DMS79 (cell line): ENCODE results near the gene SLC27A3.

Experiments used
- DNase-seq: peaks from one replicate; lab custom pipeline; 2025; lab: John Stamatoyannopoulos, UW

The SLC27A3 gene, protein sequence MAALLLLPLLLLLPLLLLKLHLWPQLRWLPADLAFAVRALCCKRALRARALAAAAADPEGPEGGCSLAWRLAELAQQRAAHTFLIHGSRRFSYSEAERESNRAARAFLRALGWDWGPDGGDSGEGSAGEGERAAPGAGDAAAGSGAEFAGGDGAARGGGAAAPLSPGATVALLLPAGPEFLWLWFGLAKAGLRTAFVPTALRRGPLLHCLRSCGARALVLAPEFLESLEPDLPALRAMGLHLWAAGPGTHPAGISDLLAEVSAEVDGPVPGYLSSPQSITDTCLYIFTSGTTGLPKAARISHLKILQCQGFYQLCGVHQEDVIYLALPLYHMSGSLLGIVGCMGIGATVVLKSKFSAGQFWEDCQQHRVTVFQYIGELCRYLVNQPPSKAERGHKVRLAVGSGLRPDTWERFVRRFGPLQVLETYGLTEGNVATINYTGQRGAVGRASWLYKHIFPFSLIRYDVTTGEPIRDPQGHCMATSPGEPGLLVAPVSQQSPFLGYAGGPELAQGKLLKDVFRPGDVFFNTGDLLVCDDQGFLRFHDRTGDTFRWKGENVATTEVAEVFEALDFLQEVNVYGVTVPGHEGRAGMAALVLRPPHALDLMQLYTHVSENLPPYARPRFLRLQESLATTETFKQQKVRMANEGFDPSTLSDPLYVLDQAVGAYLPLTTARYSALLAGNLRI

DNA sequence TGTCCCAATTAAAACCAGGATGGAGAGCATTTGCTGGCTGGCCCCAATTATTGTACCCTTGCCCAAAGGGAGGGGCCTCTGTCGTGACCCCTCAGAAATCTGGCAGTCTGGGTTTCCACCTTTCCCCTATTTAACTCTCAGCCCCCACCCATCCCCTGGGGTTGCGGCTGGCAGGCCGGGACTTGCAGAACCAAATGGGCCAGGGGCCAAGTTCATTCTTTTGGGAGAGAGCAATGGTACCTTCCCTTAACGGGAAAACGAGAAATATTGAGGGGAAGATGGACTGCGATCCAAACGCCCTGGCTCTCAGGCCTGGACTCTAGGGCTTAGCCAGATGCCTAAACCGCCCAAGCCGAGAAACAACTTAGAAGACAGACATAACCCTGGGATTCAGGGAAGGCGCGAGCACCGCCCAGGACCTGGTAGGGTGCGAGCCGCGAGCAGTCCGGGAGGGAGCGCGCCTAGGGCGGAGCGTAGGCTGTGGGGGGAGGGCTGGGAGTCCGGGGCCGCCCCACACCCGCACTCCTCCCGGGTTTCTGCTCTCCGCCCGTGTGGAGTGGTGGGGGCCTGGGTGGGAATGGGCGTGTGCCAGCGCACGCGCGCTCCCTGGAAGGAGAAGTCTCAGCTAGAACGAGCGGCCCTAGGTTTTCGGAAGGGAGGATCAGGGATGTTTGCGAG lies at the start of gene SLC27A3:
TSS of gene SLC27A3 (plus strand) at position 628 of the 678 bp plus-strand sequence. CDS start 91 bp downstream, outside the sequence.
- peak; percentile 49 for DNase-seq

DNA sequence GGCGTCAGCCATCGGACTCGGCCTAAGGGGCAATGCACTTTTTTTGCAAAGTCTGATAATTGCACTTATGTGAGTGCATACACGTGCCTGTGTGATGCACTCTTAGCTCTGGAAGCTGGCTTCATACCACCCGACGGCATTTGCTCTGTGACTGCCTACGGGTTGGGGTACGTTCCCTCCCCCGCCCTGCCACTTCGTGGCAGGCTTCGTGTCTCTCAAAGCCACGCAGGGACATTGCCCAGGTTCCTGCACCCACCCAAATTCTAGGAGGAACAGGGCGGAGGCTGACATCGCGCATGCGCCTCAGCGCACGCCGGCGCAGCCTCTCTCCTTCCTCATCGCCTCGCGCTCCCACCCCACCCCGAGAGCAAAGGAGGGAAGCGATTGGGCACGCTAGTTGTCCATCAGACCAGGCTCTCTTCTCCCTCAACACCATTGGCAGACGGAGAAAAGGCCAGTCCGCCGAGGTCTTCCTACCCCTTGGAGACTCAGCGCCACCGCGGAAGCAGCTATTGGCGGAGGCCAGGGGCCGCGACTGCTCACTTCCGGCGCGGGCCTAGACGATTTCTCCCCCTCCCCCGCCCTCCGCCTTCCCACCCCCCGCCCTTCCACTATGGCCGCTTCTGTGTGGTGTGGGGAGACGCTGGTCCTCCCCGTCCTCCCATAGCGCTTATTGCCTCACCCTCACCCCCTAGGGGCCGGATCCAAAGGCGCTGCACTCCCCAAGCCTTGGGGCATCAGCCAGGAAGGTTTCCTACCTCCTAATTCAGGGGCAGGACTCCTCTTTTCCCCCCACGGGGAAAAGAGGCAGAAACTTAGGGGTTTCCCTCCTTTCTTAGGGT lies 47.5 kb upstream of the SLC27A3 start, which contains the start of gene INTS3:
TSS of gene INTS3 (plus strand) at position 588 of the 842 bp plus-strand sequence. CDS start 585 bp downstream, outside the sequence.
- peak; percentile 99 for DNase-seq

DNA sequence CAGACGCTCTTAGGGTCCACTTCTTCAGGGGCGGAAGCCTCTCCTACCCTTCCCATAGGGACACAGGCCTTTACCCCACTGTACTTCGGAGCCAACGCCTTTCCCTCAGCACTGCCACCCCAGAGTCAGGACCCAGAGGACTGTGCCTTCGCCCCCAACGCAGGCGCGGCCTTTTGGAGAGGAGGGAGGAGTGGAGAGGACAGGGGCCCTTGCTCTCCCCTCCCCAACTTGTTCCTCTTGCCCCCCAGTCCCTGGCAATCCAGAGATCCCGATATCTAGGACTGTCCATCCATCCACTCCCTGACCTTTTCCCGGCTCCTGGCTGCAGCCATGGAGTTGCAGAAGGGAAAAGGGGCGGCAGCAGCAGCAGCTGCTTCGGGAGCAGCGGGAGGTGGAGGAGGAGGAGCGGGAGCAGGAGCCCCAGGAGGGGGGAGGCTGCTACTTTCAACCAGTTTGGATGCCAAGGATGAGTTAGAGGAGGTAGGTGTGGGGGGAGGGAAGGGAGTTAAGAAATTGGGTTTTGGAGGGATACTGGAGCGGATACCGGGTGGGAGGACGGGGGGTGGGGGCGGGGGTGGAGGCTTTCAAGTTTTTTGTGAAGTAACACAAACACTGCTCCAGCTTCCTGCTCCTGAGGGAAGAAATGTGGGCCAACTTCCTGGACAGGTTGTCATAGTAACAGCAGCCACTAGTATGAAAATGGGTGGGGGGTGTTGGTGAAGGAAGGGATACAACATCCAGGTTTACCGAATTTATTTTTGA lies 46.7 kb upstream of the SLC27A3 start:
- peak; percentile 14 for DNase-seq

DNA sequence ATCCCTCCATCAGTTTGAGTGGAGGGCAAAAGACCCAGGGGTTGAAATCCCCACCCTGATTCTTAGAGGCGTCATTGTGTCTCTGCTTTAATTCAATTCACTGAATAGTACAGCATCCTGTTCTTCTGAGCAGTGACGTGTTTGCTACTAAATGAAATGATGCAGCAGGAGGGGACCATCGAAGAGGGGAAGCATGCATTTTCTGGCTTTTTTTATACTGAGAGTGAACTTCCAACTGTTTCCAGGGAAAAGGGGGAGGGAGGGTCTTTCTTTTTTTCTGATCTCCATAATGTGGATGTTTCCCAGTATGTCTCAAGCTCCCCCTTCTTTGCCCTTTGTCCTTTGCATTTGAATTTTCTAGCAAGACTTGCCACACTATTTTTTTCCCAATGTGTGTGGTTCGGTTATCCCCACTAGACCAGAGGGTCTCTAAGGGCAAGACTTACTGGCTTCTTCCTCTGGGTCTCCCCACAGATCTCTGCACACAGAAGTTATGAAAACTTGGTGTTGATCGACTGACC lies 44.7 kb upstream of the SLC27A3 start:
- no peak for DNase-seq

DNA sequence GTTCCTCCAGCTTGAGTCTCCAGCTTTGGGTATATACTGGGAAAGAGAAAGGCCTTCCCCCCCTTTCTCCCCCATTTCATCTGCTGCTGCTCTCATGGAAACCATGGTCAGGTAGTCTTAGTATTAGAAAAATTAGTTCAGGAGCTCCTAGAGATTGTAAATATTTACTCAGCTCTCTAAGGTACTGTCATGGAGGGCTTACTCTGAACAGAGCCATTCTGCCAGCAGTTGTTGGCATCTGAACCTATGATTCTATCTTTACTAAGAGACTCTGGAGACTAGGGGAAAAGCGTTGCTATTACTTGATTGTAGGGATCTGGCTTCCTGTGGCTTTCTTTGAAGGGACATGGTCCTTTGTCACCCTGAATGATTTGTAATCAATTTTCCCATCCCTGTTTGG lies 41.2 kb upstream of the SLC27A3 start:
- no peak for DNase-seq

DNA sequence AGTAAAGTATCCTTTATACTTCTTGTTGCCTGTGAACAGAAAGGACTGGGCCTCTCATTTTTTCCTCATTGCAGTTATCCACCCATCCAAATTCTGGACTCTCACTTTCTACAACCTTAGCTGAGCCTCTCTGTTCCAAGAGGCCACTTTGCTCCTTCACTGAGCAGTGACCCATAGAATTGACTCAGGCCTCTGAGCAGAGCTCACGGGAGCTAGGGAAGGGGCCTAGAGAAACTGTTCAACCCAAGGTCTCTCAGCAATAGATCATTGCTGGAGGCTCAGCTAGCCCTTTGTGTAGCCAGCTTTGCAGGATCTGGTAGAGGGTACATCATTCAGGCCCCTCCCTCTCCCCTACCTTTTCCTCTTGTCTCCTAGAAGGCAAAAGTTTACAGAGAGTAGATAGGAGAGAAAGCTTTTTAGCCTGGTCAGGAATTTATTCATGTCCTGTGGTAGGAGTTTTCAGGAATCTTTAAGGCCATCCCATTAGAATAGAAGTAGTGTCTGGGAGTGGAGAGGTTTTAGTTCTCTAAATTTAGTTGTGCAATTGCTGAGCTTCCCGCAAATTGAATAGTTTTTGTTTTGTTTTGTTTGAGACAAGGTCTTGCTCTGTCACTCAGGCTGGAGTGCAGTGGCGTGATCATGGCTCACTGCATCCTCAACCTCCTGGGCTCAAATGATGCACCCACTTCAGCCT lies 40.7 kb upstream of the SLC27A3 start:
- no peak for DNase-seq

DNA sequence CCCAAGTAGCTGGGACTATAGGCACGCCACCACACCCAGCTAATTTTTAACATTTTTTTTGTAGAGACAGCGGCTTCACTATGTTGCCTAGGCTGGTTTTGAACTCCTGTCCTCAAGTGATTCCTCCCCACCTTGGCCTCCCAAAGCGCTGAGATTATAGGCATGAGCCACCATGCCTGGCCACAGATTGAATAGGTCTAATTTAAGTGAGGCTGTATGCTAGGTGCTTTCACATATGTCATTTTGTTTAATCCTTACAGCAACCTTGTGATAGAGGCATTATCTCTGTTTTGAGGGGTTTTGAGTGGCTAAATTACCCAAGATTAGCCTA lies 40.2 kb upstream of the SLC27A3 start:
- no peak for DNase-seq

DNA sequence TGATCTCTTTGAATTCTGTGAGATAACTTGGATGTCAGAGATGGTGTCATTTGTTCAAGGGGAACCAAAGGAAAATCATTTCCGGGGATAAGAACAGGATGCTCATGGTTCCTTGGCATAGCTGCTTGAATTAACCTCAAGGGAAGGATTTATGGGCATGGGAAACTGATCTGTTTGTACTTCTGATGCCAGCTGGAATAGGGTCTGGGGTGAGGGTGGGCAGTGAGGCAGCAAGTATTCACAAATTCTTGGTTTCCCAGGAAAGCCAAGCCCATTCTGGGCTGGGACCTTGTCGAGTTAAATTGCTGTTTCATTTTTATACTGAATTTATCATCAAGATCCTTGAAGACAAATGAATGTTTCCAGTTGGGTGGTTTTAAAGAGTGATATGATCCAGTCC lies 33.2 kb upstream of the SLC27A3 start:
- no peak for DNase-seq

DNA sequence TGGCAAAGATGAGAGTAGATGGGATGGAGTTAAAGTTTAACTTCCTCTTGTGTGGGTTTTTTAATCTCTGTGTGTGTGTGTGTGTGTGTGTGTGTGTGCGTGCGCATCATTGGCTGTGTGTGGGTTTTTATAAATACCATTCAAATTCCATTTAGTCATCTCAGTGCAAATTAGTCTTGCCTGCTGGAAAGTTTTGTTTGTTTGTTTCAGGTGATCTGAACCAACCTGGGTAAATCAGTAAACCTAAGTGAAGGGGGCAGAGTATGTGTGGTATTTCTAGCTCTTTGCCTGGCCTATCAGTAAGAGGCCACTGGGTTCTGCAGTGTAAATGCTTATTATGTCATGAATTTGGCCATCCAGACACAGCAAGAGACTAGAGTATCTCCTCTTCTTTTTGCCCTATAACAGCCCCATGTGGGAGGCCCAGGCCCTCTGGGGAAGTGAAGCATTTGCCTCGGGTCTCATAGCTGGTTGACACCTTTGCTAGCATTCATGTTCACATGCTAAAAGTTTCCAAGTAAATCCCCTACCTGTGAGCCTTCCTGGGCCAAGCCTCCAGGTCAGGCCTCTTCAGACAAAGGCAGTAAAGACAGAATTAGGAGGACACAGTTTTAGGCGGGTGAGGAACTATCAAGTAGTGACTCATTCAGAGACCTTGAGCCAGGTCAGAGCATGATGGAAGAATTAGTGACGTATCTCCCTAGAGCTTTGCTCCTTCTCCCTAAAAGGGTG lies 32.6 kb upstream of the SLC27A3 start:
- DNase-seq = no peak

GRCh38 chr1:153745417-153745816 lies 29.8 kb upstream of the SLC27A3 start:
- no peak for DNase-seq

DNA sequence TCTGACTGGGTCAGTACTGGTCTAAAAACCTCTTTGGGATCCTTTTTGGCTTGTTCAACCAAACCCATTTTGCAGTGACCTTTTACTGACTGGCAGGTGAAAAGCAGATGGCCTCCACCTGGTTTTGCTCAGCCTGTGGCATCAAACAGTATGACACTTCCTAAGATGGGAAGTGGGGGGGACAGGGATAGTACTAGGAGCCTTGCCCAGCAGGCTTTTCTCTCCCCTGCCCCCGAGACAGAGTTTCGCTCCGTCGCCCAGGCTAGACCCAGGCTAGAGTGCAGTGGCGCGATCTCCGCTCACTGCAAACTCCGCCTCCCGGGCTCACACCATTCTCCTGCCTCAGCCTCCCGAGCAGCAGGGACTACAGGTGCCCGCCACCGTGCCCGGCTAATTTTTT lies 29.0 kb upstream of the SLC27A3 start:
- DNase-seq = no peak

GRCh38 chr1:153748903-153749302 lies 26.3 kb upstream of the SLC27A3 start:
- no peak for DNase-seq

GRCh38 chr1:153749408-153750005 lies 25.7 kb upstream of the SLC27A3 start:
- DNase-seq = peak; percentile 31

DNA sequence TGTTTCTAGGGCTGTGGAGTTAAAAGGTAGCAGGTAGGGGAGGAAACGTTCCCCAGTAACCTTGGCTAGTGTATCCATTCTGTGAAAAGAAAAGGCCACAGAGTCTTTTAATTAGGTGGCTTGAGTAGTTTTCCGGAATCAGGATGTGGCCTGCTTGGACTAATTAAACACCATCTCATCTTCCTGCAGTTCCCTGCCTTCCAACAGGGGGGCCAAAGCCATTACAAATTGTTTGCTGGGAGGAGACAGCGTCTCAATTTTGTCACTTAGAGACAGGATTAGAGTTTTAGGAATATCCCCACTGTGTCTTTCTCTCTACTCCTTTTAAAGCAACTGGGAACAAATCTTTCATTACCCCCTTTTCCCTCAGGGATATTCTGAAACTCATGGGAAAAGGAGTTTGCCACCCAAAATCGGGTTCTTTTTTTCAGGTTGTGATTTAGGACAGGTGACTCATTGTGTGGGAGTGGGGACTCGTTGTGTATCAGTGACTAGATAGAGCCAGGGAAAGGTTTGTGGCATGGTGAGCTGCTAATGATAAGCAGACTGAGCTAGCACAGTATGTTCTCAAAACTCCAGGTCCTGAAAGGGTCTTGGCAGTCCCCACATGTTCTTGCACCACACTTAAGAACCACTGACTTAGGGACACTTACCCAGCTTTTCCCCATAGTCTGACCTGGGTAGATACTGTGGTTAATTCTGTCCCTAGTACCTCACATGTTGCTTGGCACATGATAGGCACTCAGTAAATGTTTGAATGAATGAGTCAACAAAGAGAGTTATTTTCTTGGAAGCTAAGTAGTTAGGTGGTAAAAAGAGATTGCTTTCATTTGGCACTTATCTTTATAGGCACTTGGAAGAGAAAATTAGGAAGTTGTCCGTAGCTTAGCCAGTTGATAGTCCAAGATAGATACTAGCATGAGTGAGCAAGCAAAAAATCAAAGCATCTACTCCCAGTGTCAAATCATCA lies 24.9 kb upstream of the SLC27A3 start:
- DNase-seq = no peak

- DNase-seq = no peak
Observed at GRCh38 chr1:153752072-153752471, 23.1 kb upstream of the SLC27A3 start.

- DNase-seq = no peak
Observed at GRCh38 chr1:153752571-153753195, 22.5 kb upstream of the SLC27A3 start.

DNA sequence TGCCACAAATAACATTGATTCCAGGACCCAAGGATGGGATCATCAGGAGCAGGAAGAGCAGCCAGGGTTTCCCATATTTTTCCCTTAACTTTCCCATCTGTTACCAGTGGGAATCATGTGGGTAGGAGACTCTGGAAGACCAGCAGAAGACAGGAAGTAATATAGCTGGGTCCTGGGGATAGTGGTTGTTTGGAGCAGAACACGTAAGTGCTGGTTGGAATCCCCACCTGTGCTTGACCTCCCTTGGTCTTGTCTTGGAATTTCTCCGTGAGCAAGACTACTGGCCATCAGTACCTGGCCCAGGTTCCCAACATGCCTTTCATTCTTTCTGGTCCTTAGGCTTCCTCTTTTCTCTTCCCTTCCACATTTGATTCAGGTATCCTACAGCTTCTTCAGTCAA lies 20.9 kb upstream of the SLC27A3 start:
- no peak for DNase-seq

DNA sequence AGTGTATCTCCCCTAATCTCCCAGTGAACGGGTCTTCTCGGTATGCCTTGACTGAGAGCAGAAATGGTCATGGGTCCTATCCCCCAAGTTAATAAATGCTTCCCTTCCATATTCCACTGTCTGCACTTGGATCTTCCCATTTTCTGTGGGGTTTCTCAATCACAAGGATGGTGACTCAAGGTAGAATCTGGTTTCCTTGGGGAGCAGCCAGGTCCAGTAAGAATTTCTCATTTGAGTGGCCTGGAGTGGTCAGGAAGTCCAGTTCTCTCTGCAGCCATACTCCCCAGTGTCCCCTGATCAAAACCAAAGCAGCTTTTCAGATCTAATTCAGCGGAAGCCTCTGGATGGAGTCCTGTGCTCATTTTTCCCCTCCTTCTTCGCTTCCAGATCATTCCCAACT lies 14.8 kb upstream of the SLC27A3 start:
- no peak for DNase-seq
